GM13977 (cell line): ENCODE data around the gene CBLC.

Experiments
- DNase-seq: peaks from one replicate; pipeline ENCODE4 v3.0.0; 2012; ENCODE audit warnings: low spot score
- in situ Hi-C: fragments of 300-500 bp; cut with MboI; formaldehyde crosslinking; loops from one replicate; pipeline ENCODE4 v1.12.0; 2022; ENCODE audit warnings: low sequenced_read_pairs, low pct_unique_long_range_greater_than_20kb, mixed read lengths, inconsistent platforms; ENCODE audit not compliant: unreplicated experiment
- TF ChIP-seq, protein P1 (sequence below): IDR thresholded peaks from 2 replicates; pipeline ENCODE4 v1.5.1; 2012; ENCODE audit warnings: mild to moderate bottlenecking, control low read depth; ENCODE audit not compliant: insufficient read depth; ENCODE audit errors: extremely low read depth, missing control alignments

Gene CBLC

DNA sequence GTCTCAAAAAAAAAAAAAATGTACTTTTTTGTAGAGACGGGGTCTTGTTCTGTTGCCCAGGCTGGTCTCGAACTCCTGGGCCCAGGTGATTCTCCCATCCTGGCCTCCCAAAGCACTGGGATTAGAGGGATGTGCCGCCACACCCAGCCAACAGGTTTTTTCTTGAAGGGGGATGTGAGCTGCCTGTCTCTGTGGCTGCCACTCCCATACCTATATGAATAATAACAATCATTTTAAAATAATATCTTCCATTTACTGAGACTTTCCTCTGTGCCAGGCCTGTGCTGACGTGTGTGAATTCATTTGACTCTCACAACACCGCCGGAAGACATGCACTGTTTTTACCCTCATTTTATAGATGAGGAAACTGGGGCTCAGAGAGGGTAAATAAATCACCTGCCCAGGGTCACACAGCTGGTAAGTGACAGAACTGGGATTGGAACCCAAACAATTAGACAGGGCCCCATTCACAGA lies 36.4 kb upstream of the CBLC start:
- TF ChIP-seq, protein P1, sequence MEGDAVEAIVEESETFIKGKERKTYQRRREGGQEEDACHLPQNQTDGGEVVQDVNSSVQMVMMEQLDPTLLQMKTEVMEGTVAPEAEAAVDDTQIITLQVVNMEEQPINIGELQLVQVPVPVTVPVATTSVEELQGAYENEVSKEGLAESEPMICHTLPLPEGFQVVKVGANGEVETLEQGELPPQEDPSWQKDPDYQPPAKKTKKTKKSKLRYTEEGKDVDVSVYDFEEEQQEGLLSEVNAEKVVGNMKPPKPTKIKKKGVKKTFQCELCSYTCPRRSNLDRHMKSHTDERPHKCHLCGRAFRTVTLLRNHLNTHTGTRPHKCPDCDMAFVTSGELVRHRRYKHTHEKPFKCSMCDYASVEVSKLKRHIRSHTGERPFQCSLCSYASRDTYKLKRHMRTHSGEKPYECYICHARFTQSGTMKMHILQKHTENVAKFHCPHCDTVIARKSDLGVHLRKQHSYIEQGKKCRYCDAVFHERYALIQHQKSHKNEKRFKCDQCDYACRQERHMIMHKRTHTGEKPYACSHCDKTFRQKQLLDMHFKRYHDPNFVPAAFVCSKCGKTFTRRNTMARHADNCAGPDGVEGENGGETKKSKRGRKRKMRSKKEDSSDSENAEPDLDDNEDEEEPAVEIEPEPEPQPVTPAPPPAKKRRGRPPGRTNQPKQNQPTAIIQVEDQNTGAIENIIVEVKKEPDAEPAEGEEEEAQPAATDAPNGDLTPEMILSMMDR: no peak
- no peak for DNase-seq
- in situ Hi-C loops: no loop called here

DNA sequence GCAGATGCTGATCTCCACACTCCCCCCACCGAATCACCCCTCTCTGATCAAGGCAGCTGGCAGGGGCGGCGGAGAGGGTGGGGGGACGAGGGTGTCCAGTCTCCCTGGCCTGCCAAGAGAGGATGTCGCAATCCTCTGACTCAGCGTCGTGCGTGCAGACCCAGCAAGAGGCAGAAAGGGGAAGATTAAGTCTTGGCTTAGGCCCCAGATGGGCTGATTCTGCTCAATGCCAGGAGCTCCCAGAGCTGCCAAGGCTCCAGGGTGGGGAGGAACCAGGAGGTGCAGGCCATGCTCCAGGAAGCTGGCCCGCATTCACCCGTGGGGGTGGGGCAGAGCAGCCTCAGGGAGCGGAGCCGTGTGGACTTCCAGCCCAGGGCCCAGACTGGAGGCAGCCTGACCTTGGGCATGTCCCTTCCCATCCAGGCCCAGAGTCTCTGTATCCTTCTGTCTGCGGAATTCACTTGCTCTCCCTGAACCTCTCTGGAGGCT lies 35.8 kb upstream of the CBLC start:
- DNase-seq: no peak
- in situ Hi-C loops: no loop called here
- TF ChIP-seq, protein P1: no peak

DNA sequence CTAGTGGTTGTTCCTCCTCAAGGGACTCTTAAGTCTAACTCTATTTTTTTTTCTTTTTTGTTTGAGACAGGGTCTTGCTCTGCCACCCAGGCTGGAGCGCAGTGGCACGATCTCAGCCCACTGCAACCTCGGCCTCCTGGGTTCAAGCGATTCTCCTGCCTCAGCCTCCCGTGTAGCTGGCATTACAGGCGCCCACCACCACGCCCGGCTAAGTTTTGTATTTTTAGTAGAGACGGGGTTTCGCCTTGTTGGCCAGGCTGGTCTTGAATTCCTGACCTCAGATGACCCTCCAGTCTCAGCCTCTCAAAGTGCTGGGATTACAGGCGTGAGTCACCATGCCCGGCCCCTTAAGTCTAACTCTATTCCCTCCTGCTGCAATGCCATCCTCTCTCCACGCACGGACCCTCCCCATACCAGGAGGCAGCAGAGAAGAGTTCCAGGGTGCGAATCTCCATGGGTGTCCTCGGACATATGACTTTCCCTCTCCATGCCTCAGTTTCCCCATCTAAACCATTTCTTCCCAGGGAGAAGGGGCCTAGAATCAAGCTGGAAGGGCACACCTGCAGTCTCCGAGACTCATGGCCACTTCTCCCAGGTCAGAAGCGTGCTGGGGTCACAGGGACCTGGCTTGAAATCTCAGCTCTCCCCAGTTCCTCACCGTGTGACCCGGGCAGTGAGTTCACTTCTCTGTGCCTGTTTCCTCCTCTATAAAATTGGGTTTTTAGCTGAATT lies 35.2 kb upstream of the CBLC start:
- no peak for DNase-seq
- TF ChIP-seq, protein P1: no peak
- in situ Hi-C loops: no loop called here

DNA sequence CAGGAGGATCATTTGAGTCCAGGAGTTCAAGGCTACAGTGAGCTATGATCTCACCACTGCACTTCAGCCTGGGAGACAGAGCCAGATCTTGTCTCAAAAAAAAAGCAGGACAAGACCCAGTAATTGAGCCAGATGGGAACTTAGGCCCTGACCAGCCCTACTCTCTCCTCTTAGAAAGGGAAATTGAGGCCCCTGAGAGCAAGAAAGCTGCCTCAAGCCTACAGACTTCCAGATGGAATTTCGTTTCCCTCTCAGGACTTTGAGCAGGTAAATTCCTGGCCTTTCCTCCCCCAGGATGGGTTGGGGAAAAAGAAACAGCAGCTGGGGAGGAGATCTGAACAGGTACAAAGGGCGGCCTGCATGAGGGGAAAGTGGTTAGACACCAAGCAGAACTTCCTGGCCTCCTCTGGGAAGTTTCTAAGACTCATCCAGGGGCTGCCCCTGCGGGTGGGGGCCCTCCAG lies 32.8 kb upstream of the CBLC start:
- in situ Hi-C loops: no loop called here
- TF ChIP-seq, protein P1: no peak
- no peak for DNase-seq

DNA sequence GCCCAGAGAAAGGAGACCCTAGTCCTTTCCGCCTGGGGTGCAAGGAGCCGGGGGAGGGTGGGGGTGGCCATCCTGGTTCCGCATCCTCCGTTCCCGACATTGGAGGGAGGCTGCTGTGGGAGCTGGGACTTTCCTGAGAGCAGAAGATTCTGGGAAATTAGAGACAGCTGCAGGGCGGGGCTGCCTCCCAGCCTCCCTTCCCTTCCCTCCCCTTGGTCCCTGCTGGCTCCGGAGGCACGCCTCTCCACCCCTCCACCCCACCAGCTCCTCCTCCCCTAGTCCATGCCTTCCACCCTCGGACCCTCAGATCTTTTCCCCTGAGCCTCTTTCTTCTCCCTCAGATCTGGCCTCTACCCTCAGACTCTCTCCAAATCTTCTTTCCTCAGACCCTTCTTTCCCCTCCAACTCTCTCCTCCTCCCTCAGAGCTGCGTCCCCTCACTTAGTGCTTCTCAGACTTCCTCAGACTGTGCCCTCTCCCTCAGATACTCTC lies 32.3 kb upstream of the CBLC start:
- no peak for DNase-seq
- in situ Hi-C loops: no loop called here

DNA sequence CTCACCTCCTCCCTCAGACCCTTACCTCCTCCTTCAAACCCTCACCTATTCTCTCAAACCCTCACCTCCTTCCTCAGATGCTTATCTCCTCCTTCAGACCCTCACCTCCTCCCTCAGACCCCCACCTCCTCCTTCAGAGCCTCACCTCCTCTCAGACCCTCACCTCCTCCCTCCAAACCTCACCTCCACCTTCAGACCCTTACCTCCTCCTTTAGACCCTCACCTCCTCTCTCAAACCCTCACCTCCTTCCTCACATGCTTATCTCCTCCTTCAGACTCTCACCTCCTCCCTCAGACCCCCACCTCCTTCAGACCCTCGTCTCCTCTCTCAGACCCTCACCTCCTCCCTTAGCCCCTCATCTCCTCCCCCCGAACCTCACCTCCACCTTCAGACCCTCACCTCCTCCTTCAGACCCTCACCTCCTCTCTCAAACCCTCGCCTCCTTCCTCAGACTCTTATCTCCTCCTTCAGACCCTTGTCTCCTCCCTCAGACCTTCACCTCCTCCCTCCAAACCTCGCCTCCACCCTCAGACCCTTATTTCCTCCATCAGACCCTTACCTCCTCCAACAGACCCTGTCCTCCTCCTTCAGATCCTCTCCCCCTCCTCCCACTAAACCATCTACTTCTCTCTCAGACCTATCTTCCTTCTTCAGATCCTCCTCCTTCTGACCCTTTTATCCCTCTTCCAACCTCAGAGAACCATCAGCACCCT lies 31.6 kb upstream of the CBLC start:
- DNase-seq: no peak
- in situ Hi-C loops: no loop called here
- TF ChIP-seq, protein P1: no peak

More for the DNA sequence above, 32.3 kb upstream of the CBLC start:
- TF ChIP-seq, protein P1: no peak
